Upper lobe of right lung (tissue), 1 donor: ENCODE results near the gene PDP2. TPM values are rescaled to one million over a fixed set of nuclear protein-coding genes. Genes with fewer than 3 reads are reported as not detected.
A peak's percentile ranks its signal among the peaks of the same experiment; 100 is the strongest.

Experiments
- ATAC-seq: fragments of 200-7000 bp; cut with Tn5 transposase; one replicate; pipeline ENCODE4 v1.9.1; 2020; ENCODE audit warnings: mild to moderate bottlenecking, moderate library complexity
- DNase-seq: peaks from one replicate; pipeline ENCODE4 v3.0.0-alpha.2; 2020
- H3K27ac ChIP-seq: fragments of 200-600 bp; one replicate; pipeline ENCODE4 v1.8.0; 2022
- H3K27me3 ChIP-seq: fragments of 200-600 bp; one replicate; pipeline ENCODE4 v1.8.0; 2022; ENCODE audit warnings: mild to moderate bottlenecking
- H3K36me3 ChIP-seq: fragments of 200-600 bp; one replicate; pipeline ENCODE4 v1.8.0; 2022
- H3K4me1 ChIP-seq: fragments of 200-600 bp; one replicate; pipeline ENCODE4 v1.8.0; 2022
- H3K4me3 ChIP-seq: fragments of 200-600 bp; one replicate; pipeline ENCODE4 v1.8.0; 2022; ENCODE audit warnings: mild to moderate bottlenecking
- H3K9me3 ChIP-seq: fragments of 200-600 bp; one replicate; pipeline ENCODE4 v1.8.0; 2022
- intact Hi-C: fragments of 100-400 bp; cut with DNase I; formaldehyde crosslinking; loops from one replicate; pipeline ENCODE4 v1.11.0; 2022
- total RNA-seq: library from RNA; stranded (reverse); fragmentation: NEBNext Ultra II Directional; extraction: Animal tissue kit (Norgen Biotek cat#: 25700); gene quantifications from one replicate; pipeline ENCODE4 v1.2.1, GENCODE V29; 2021
- TF ChIP-seq, protein P1 (sequence below): fragments of 200-600 bp; IDR thresholded peaks from one replicate; pipeline ENCODE4 v1.8.0; 2022; ENCODE audit warnings: antibody characterized with exemption
- donor health status: DM: no; HTN: yes; CAD: no; lungs with severe emphysema.

PDP2 gene
- total RNA-seq, 1 donor from 2014 or later = 22.4 TPM

DNA sequence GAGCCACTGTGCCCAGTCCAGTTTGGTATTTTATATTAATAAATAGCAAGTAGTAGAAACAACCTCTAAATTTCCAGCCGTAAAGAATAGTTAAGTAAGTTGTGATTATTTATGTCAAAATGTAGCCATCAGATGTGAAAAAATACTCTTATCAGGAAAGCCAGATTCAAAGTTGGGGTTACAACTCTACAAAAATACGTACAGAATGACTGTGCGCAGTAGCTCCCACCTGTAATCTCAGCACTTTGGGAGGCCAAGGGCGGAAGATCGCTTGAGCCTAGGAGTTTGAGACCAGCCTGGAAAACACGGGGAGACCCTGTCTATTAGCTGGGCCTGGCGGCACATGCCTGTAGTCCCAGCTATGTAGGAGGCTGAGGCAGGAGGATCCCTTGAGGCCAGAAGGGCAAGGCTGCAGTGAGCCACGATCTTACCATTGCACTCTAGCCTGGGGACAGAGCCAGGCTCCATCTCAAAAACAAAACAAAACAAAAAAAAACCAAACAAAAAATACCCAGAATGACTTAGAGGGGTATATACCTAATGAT lies 1.7 kb downstream of the PDP2 start:
- Histone ChIP-seq H3K4me3 (peak overlapping the region; percentile 88), H3K9me3 (no peaks in the 10 kb centered on the region), H3K36me3 (peaks cover 27% of the 10 kb centered on the region), H3K27ac (no peak overlapping the region), H3K27me3 (no peaks in the 10 kb centered on the region), H3K4me1 (peaks cover 19% of the 10 kb centered on the region)
- intact Hi-C loops = no loop called here
- TF ChIP-seq, protein P1, sequence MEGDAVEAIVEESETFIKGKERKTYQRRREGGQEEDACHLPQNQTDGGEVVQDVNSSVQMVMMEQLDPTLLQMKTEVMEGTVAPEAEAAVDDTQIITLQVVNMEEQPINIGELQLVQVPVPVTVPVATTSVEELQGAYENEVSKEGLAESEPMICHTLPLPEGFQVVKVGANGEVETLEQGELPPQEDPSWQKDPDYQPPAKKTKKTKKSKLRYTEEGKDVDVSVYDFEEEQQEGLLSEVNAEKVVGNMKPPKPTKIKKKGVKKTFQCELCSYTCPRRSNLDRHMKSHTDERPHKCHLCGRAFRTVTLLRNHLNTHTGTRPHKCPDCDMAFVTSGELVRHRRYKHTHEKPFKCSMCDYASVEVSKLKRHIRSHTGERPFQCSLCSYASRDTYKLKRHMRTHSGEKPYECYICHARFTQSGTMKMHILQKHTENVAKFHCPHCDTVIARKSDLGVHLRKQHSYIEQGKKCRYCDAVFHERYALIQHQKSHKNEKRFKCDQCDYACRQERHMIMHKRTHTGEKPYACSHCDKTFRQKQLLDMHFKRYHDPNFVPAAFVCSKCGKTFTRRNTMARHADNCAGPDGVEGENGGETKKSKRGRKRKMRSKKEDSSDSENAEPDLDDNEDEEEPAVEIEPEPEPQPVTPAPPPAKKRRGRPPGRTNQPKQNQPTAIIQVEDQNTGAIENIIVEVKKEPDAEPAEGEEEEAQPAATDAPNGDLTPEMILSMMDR = no peak
- no peak for ATAC-seq
- no peak for DNase-seq

DNA sequence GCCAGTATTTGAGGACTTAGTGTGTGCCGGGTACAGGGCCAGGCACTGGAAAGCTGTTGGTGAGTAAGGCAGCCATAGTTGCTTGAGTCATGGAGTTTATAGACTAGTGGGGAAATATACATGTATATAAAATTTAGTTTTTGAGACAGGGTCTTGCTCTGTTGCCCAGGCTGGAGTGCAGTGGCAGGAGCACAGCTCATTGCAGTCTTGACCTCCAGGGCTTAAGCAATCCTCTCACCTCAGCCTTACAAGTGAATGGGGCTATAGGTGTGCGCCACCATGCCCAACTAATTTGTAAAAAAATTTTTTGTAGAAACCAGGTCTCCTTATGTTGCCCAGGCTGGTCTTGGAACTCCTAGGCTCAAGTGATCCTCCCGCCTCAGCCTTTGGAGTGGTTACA lies 2.4 kb downstream of the PDP2 start:
- H3K9me3 ChIP-seq = no peaks in the 10 kb centered on the region
- H3K27ac ChIP-seq = peak overlapping the region; percentile 8

DNA sequence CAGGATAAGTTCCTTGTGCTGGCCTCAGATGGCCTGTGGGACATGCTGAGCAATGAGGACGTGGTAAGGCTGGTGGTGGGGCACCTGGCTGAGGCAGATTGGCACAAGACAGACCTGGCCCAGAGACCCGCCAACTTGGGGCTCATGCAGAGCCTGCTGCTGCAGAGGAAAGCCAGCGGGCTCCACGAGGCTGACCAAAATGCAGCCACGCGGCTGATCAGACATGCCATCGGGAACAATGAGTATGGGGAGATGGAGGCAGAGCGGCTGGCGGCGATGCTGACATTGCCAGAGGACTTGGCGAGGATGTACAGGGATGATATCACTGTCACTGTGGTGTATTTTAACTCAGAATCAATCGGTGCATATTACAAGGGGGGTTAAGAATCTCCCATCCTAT lies 5.2 kb downstream of the PDP2 start:
- H3K4me3 ChIP-seq = no peak overlapping the region
- H3K9me3 ChIP-seq = no peaks in the 10 kb centered on the region
- intact Hi-C loops = no loop called here
- H3K27ac ChIP-seq = no peak overlapping the region
- TF ChIP-seq, protein P1 = no peak
- peaks cover 37% of the 10 kb centered on the region for H3K36me3 ChIP-seq
- peaks cover 15% of the 10 kb centered on the region for H3K4me1 ChIP-seq
- DNase-seq (no peak), ATAC-seq (no peak)
- no peaks in the 10 kb centered on the region for H3K27me3 ChIP-seq

More for the DNA sequence above, 2.4 kb downstream of the PDP2 start:
- TF ChIP-seq, protein P1 = no peak
- H3K36me3 ChIP-seq = peaks cover 32% of the 10 kb centered on the region
- H3K4me3 ChIP-seq = no peak overlapping the region
- ATAC-seq (no peak), DNase-seq (no peak)
- H3K4me1 ChIP-seq = peaks cover 19% of the 10 kb centered on the region
- intact Hi-C loops = no loop called here
- H3K27me3 ChIP-seq = no peaks in the 10 kb centered on the region

DNA sequence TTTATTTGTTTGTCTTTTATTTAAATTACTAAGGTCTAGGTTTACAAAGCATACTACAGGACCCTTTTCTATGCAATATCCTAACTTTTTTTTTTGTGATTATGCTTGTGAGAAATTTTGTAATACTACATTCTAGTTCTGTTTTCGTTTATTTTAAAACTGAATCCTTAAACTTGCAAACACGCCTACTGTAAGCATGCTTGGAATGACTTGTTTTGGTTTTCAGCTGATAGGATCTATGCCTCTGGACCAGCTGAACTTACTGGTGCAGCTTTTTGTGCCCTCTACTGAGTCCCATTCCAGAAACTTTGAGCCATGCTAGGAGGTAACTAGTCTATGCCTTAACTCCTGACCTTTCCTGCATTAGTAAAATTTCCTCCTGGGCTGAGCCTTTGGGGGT lies 6.0 kb downstream of the PDP2 start:
- TF ChIP-seq, protein P1 = no peak

DNA sequence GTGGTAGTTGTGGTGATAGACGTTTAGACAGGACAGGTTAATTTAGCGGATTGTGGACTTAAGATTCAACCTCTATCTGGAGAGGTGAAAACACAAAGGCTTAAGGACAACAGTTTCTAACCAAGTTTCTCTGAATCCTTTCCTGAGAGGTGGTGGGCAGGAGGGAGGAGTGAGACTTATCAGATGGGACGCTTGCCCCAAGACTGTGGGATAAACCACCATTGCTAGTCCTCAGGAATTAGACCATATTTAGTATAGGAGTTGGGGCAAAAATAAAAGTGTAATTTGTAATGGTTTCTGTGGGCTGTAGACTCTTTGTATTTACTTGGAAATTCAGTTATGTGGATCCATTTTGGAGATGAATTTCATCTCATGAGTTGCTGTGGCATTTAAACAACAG lies 6.6 kb downstream of the PDP2 start:
- no peaks in the 10 kb centered on the region for H3K27me3 ChIP-seq
- DNase-seq (no peak), ATAC-seq (no peak)
- intact Hi-C loops = no loop called here
- peaks cover 37% of the 10 kb centered on the region for H3K36me3 ChIP-seq
- TF ChIP-seq, protein P1 = no peak
- no peak overlapping the region for H3K4me3 ChIP-seq
- no peak overlapping the region for H3K27ac ChIP-seq
- H3K4me1 ChIP-seq = peaks cover 3% of the 10 kb centered on the region
- H3K9me3 ChIP-seq = no peaks in the 10 kb centered on the region

More for the DNA sequence above, 6.0 kb downstream of the PDP2 start:
- Histone ChIP-seq H3K4me3 (no peak overlapping the region), H3K36me3 (peaks cover 37% of the 10 kb centered on the region), H3K27ac (no peak overlapping the region), H3K4me1 (peaks cover 9% of the 10 kb centered on the region), H3K27me3 (no peaks in the 10 kb centered on the region), H3K9me3 (no peaks in the 10 kb centered on the region)
- ATAC-seq = no peak
- intact Hi-C loops = no loop called here
- no peak for DNase-seq
